Stimulated activated CD8-positive, alpha-beta memory T cell treated with anti-CD3 and anti-CD28 coated beads, Interleukin-12 subunit alpha, Interleukin-12 subunit beta, amount 100 ng/mL, for 24 hours (primary cell): ENCODE data around the gene CD177.
"Not testable (repeated sequence)": the region's sequence is repeated elsewhere in the genome, so short reads cannot be mapped to it uniquely, and the experiment has no call there.

Experiments used
- DNase-seq: peaks from one replicate; pipeline ENCODE4 v3.0.0-alpha.2; 2020; ENCODE audit errors: extremely low read depth

Gene CD177, protein sequence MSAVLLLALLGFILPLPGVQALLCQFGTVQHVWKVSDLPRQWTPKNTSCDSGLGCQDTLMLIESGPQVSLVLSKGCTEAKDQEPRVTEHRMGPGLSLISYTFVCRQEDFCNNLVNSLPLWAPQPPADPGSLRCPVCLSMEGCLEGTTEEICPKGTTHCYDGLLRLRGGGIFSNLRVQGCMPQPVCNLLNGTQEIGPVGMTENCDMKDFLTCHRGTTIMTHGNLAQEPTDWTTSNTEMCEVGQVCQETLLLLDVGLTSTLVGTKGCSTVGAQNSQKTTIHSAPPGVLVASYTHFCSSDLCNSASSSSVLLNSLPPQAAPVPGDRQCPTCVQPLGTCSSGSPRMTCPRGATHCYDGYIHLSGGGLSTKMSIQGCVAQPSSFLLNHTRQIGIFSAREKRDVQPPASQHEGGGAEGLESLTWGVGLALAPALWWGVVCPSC

DNA sequence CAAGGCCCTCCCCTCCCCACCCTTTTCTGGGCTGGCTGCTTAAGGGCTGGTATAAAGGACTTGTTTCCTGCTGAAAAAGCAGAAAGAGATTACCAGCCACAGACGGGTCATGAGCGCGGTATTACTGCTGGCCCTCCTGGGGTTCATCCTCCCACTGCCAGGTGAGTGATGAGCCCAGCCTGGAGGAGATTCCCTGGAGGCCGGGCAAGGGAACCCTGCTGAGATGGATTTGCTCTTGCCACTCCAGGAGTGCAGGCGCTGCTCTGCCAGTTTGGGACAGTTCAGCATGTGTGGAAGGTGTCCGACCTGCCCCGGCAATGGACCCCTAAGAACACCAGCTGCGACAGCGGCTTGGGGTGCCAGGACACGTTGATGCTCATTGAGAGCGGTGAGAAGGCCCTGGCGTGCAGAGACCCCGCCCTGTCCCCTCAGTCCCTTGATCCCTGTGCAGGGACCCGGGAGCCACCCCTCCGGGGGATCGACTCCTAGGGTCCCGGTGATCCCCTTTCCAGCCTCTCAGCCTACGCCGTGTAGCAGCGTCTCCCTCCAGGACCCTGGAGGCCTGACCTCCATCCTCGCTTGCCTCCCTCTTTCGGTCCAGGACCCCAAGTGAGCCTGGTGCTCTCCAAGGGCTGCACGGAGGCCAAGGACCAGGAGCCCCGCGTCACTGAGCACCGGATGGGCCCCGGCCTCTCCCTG lies at the start of gene CD177:
TSS of gene CD177 (plus strand) at position 81 of the 699 bp plus-strand sequence. CDS start at position 110, 29 bp downstream.
- DNase-seq, result no peak

DNA sequence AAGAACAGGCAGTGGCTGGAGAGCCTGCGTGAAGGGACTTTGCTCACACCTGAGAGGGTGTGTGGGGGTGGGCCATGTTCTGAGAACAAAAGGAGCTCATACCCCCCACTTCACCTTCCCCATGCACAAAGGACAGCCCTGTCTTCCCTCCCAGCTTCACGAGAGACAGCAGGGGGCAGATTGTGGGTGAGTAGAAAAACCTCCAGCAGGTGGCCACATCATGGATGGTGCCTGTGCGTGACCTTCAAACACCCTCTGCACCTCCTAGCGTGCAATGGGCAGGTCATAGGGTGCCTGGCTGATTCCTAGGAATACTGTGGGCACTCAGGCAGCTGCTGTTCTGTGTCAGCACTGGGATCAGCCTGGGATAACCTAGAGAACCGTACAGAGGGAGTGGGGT lies 47.8 kb upstream of the CD177 start:
- DNase-seq, result no peak

DNA sequence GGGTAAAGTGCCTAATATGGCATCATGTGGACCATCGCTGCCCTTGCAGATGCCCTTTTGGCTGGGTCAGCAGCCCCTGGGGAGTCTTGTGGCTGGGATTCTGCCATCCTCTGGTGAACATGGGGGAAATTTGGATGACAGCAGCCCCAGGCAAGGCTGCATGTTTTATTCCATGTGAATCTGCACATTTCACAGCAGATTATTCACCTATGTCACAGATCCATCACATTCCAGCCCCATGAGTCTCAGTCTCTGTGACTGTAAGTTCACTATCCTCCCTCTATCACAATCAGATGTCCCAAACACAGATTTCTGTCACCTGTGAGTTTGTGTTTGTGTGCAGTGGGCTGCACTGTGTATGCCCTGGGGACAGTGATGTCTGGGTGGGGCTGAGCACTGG lies 47.4 kb upstream of the CD177 start:
- DNase-seq, result no peak

DNA sequence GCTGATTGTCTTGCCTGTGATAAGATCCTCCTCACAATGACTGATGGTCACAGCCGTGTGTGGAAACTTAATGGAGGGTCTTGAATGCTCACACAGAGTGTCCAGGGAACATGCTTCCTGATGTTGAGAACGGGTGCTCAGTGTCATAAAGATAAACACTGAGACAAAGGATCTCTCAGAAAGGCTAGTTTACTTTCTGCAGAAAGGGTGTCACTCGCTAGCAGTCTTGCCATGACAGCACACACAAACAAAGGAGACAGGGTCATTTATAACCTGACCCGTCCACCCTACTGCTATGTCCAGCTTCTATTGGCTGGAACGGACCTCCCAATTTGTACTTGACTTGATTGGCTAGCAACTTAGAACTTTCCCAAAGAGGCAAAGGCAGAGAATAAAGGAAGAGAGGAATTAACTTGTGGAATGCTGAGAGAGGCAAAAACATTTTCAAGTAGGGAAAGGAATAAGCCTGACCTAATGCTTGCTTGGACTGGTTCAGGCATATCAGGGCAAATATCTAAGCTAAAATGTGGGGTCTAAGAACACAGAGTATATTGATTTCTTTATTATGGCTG lies 45.2 kb upstream of the CD177 start:
- DNase-seq, result no peak

DNA sequence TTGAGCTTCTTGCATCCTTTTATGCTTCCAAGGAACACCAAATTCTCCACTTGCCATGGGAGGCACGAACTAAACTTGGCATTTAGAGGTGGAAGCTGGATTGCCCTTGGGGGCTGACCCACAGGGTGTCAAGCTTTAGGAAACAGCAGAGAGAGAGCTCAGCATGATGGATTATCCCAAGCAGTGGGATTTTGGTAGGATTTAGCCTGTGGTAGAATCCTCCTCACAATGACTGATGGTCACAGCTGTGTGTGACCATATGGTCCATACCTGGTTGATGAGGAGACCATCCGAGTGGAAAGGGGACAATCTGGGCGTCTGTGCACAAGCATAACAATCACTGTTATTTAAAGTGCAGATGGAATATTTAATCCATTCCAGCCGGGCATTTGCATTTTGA lies 44.0 kb upstream of the CD177 start:
- DNase-seq, result no peak

DNA sequence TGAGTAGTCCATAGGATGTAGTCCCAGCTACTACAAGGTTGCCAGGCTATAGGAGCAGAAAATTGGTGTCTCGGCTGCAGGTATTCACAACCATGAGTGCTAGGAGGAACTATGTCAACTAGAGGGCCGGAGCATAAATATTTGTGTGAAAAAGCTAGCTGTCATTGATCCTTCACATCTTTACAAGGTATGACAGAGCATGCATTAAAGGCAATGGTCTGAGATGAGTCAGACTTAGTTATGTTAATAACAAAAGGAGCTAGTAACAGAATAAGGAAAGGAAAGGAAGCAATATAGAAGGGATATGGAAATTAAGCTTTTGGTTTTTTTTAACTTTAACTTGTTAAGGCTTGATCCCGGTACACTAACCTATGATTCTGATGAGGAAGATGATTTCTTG lies 43.3 kb upstream of the CD177 start:
- no peak for DNase-seq

DNA sequence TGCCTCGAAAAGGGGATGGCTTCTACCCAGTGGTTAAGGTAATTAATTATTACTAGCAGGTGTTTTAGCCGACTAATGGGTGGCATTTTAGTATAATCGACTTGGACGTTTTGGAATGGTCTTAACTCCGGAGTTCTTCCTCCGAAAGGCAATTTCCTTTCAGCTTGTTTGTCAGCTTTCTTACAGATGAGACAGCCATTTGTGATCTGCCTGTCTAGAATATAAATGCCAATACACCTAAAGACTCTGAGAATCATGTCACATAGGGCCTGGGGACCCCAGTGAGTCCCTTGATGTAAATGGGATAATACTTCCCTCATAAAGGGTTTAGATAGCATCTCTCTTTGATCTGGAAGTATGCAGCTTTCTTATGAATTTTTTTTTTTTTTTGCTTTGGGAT lies 42.2 kb upstream of the CD177 start:
- no peak for DNase-seq

DNA sequence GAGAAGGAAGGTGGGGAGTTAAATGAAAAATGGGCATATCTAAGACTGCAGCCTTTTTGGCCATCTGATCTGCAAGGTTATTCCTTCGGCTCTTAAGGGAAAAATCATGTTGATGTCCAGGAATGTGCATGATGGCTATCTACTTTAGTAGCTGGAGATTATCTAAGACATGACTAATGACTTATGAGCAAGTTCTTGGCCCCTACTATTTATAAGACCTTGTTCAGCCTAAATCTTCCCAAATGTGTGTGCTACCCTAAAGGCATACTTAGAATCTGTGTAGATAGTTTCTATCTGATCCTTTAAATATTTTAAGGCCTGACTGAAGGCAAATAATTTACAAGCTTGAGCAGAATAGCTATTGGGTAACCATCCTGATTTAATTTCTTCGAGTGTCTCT lies 41.8 kb upstream of the CD177 start:
- DNase-seq, result no peak

DNA sequence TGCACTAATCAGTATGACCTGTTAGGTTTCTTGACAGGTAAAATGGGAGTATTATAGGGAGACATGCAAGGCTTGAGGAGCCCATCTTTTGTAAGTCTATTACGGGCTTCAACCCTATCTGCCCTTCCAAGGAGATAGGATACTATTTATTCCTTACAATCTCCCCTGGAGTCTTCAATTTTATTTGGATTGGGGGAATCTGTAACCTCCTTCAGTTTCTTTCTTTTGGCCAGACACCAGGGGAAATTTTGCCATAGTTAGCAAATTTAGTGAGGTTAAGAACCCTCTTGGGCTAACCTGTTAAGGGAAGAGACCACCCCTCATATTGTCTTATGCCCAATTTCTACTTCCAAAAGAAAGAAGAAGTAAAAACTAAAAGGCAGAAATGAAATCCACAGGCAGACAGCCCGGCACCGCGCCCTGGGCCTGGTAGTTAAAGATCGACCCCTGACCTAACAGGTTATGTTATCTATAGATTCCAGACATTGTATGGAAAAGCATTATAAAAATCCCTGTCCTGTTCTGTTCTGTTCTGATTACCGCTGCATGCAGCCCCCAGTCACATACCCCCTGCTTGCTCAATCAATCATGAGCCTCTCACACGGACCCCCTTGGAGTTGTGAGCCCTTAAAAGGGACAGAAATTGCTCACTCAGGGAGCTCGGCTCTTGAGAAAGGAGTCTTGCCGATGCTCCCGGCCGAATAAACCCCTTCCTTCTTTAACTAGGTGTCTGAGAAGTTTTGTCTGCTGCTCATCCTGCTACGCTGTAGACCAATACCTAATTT lies 39.6 kb upstream of the CD177 start:
- no peak for DNase-seq

DNA sequence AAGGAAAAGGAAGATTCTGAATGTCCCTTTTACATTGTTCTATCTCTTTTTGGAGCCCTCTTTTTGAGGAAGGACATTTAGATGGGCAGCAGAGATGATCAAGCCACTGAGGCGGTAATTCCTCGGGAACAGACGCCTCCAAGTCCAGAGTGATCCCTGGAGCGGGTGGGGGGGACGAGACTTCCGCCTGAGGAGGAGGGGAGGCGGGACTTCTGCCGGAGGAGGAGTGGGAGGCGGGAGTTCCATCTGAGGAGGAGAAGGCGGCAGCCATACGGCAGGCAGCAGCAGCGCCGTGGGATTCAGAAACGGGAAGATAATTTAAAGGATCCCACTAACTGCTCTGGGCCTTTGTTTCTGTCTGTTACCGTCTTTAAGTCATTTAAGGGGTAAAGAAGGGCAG lies 37.6 kb upstream of the CD177 start:
- DNase-seq, result no peak

DNA sequence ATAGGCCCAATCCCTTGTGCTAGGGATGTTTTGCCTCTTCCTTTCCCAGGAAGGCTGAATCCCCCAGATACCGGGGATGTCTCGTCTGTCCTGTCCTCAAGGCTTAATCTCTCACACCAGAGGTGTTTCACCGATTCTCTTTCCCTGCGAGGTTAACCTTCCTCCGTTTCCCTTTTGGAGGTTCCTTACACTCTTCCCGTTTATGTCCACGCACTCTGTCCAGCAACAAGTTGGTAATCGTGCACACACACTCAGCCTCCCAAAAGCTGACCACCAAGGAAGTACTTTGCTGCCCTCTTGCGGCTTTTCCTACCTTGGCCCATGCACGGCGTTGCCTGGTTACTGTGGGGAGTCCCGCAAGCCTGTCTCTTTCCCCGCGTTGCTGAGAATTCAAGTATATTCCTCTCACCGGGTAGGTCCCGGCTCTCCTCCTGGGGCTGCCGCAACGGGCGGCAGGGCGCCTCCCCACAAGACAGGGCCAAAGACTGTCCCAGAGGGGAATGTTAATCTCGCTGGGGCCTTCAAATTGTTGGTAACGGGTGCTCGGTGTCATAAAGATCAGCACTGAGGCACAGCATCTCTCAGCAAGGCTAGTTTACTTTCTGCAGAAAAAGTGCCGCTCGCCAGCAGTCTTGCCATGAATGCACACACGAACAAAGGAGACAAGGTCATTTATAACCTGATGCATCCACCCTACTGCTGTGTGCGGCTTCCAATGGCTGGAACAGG lies 36.7 kb upstream of the CD177 start:
- no peak for DNase-seq

DNA sequence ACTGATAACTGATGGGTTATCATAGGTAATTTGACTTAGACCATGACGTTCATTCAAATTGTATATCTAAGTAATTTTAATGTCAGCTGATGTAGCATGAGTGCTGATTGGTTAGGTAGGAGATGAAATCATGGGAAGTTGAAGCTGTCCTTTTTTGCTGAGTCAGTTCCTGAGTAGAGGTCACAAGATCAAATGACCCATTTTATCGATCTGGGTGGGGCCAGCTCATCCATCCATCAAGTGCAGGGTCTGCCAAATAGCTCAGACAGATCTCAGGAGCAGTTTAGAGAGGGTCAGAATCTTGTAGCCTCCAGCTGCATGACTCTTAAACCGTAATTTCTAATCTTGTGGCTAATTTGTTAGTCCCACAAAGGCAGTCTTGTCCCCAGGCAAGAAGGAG lies 35.3 kb upstream of the CD177 start:
- no peak for DNase-seq

DNA sequence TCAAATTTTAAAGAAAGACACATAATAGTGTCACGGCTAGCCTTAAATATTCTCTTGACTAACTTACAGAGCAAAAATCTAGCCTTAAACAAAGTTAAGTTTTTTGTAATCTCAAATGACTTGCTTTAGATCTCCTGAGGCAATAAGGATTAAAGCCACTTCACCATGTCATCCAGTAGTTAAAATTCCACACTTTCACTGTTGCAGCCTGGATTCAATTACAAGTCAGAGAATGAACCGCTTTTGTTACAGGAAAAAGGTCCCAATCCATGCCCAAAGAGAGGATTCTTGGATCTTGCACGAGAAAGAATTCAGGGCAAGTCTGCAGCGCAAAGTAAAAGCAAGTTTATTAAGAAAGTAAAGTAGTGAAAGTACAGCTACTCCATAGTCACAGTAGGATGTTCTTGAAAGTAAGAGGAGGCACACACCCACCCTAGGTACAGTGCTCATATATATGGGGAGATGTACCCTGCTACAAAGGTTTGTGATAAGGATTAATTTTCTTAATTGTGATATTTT lies 34.6 kb upstream of the CD177 start:
- DNase-seq, result no peak

DNA sequence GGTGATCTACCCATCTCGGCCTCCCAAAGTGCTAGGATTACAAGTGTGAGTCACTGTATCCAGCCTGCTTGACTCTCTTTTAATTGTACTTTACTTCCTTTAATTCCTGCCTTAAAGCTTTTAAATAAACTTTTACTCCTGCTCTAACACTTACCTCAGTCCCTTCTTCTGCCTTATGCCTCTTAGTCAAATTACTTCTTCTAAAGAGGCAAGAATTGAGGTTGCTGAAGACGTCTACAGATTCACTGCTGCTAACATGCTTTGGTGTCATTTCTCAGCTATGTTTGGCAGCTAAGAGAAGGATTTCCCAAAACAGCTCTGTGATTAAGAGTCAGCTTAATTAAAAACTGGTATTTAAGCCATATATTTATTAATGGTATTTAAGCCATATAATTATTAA lies 32.9 kb upstream of the CD177 start:
- no peak for DNase-seq

DNA sequence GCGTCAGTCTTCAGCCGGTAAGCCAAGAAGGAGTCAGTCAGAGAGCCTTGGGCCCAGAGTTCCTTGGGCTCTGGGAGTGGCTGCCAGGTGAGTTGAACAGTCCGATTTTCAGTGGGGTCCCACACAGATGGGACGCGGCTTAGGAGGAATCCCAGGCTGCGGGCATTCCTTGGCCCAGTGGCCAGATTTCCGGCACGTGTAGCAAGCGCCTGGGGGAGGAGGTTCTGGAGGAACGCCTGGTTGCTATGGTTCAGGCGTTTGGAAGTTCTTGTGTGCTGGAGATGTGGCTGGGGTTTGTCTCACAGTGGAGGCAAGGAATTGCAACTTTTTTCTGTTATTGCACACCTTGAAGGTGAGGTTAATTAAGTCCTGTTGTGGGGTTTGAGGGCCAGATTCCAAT lies 26.7 kb upstream of the CD177 start:
- not testable (repeated sequence) for DNase-seq

DNA sequence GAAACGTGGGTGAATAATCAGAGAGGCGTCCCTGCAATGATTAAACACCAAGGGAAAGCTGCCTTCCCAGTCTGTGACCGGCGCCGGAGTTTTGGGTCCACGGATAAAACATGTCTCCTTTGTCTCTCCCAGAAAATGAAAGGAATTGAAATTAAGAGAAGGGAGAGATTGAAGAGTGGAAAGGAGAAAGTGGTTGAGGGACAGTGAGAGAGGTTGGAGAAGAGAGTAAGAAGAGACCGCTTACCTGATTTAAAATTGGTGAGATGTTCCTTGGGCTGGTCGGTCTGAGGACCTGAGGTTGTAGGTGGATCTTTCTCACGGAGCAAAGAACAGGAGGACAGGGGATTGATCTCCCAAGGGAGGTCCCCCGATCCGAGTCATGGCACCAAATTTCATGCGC lies 24.9 kb upstream of the CD177 start:
- DNase-seq, result not testable (repeated sequence)

DNA sequence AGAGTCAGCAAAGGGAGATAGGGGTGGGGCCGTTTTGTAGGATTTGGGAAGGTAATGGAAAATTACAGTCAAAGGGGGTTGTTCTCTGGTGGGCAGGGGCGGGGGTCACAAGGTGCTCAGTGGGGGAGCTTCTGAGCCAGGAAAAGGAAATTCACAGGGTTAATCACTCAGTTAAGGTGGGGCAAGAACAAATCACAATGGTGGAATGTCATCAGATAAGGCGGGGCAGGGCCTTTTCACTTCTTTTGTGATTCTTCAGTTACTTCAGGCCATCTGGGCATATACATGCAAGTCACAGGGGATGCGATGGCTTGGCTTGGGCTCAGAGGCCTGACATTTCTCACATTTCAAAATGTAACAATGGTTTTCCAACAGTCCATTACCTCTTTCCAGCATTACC lies 24.4 kb upstream of the CD177 start:
- not testable (repeated sequence) for DNase-seq

DNA sequence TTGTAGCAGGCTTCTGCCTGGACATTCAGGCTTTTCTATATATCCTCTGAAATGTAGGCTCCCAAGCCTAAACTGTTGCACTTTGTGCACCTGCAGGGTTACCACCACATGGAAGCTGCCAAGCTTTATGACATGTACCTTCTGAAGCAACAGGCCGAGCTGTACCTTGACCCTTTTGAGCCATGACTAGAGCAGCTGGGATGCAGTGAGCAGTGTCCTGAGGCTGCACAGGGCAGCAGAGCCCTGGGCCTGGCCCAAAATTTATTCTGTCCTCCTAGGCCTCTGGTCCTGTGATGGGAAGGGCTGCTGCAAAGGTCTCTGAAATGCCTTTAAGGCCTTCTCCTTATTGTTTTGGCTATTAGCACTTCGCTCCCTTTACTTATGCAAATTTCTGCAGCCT lies 23.5 kb upstream of the CD177 start:
- no peak for DNase-seq

DNA sequence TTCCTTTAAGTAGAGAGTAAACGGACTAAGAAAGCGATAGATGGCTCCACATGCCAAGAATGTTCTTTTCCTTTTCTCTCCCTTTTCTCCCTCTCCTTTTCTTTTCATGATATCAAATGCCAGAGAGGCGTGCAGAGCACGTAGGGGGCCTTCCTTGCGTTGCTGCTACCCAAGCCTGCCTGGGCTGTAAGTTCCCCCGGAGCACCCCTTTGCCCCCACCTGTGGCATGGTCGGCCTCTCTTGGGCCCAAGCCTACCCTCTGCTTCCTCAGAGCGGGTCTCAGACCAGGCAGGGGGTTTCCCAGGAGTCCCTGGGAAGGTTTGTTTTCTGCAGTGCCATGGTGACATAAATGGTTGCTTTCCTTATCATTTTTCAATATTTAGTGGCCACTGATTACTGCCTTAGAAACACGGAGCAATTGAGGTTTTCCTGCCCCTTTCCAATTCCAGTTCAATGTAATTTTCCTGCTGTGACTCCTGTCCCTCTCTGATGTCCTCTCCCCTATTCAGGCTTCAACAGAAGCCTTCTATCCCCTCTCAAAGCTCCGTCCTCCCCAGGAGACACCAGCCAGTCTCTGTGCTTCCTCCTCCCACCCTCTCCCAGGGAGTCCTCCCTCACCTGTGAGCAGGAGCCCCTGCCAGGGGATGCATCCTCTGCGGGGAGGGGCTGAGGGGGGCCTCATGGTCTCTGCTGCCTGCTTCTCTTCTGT lies 22.6 kb upstream of the CD177 start:
- no peak for DNase-seq

DNA sequence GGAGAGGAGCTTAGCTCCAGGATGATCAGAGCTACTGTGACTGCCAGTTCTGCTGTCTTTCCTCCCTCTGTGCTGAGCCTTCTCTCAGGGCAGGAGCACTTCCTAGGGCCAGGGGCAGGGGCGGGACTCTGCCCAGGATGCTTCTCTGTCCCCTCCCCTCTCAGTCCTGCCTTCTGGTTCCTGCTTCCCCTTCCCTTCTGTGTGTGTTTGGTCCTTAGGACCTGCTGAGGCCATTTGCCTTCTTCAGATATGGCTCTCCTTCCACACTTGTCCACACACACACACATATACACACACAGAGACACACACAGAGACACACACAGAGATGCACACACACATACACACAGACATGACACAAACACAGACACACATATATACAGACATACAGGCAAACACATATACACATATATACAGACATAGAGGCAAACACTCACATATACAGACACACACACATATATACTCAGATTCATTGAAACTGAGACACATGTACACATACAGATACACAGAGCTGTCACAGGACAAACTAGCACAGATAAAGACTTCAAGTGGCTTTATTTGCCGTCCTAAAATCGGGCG lies 22.0 kb upstream of the CD177 start:
- DNase-seq, result no peak
